Neural cell (in vitro differentiated cells): ENCODE data around the gene RNF8. TPM values are rescaled to one million over a fixed set of nuclear protein-coding genes. Genes with fewer than 3 reads are reported as not detected.

ENCODE experiments used
- H2AFZ ChIP-seq: fragments of 200-600, 300-800 bp; sonication (generic), shearing (Covaris generic); 2 replicates; pipeline ENCODE4 v1.6.0; 2014; ENCODE audit warnings: low read depth, mild to moderate bottlenecking, antibody characterized with exemption, low read length, moderate library complexity
- H3F3A ChIP-seq: fragments of 200-600 bp; shearing (Covaris generic); 2 replicates; pipeline ENCODE4 v1.6.1; 2016; ENCODE audit warnings: mild to moderate bottlenecking, moderate library complexity, mixed read lengths, antibody characterized with exemption, low read length; ENCODE audit not compliant: insufficient read depth, poor library complexity, severe bottlenecking
- H3K27ac ChIP-seq: fragments of 200-600, 300-800 bp; sonication (generic), shearing (Covaris generic); 2 replicates; pipeline ENCODE4 v1.5.1; 2014; ENCODE audit warnings: mild to moderate bottlenecking, low read length, moderate library complexity
- H3K27me3 ChIP-seq: fragments of 300-800, 200-600 bp; sonication (generic), shearing (Covaris generic); 2 replicates; pipeline ENCODE4 v1.6.0; 2014; ENCODE audit warnings: mild to moderate bottlenecking, low read depth, low read length, moderate library complexity; ENCODE audit not compliant: insufficient read depth
- H3K36me3 ChIP-seq: fragments of 300-800, 200-600 bp; sonication (generic), shearing (Covaris generic); 2 replicates; pipeline ENCODE4 v1.5.1; 2014; ENCODE audit warnings: mild to moderate bottlenecking, antibody characterized with exemption, low read length, moderate library complexity; ENCODE audit not compliant: insufficient read depth
- H3K4me2 ChIP-seq: fragments of 300-800, 200-600 bp; sonication (generic), shearing (Covaris generic); 2 replicates; pipeline ENCODE4 v1.6.0; 2014; ENCODE audit warnings: mild to moderate bottlenecking, low read length
- H3K4me3 ChIP-seq: fragments of 300-800, 200-600 bp; sonication (generic), shearing (Covaris generic); 2 replicates; pipeline ENCODE4 v1.5.1; 2014; ENCODE audit warnings: mild to moderate bottlenecking, low read length, moderate library complexity
- H3K79me2 ChIP-seq: fragments of 200-600 bp; shearing (Covaris generic); replicated peaks from 2 replicates; pipeline ENCODE4 v1.6.0; 2014; ENCODE audit warnings: mild to moderate bottlenecking, low read length, moderate library complexity; ENCODE audit not compliant: insufficient read depth
- H3K9ac ChIP-seq: fragments of 300-800, 200-600 bp; sonication (generic), shearing (Covaris generic); 2 replicates; pipeline ENCODE4 v1.6.1; 2016; ENCODE audit warnings: mild to moderate bottlenecking, low read length, mixed read lengths
- H3K9me2 ChIP-seq: fragments of 200-600 bp; shearing (Covaris generic); 2 replicates; pipeline ENCODE4 v1.6.1; 2016; ENCODE audit warnings: mild to moderate bottlenecking, low read length, mixed read lengths; ENCODE audit not compliant: insufficient read depth
- H3K9me3 ChIP-seq: fragments of 200-600, 300-800 bp; sonication (generic), shearing (Covaris generic); 2 replicates; pipeline ENCODE4 v1.6.1; 2016; ENCODE audit warnings: mild to moderate bottlenecking, mixed run types, low read length, moderate library complexity, mixed read lengths
- H4K20me1 ChIP-seq: fragments of 200-600 bp; shearing (Covaris generic); 2 replicates; pipeline ENCODE4 v1.6.1; 2016; ENCODE audit warnings: mild to moderate bottlenecking, mixed run types; ENCODE audit not compliant: insufficient read depth
- CTCF ChIP-seq: fragments of 450-650 bp; IDR thresholded peaks from 2 replicates; pipeline ENCODE4 v1.5.1; 2014; ENCODE audit warnings: antibody characterized with exemption, mild to moderate bottlenecking, moderate library complexity; ENCODE audit not compliant: poor library complexity, severe bottlenecking
- EP300 ChIP-seq: fragments of 450-650 bp; conservative IDR thresholded peaks from 2 replicates; pipeline ENCODE4 v1.6.1; 2014; ENCODE audit warnings: antibody characterized with exemption, mild to moderate bottlenecking, moderate library complexity; ENCODE audit not compliant: poor library complexity, severe bottlenecking
- EZH2 ChIP-seq: fragments of 200-600, 300-800 bp; shearing (Covaris generic), sonication (generic); IDR thresholded peaks from 2 replicates; pipeline ENCODE4 v1.6.1; 2014; ENCODE audit warnings: antibody characterized with exemption, low read length, borderline replicate concordance, mild to moderate bottlenecking; ENCODE audit not compliant: insufficient read depth, poor library complexity, severe bottlenecking
- MXI1 ChIP-seq: fragments of 450-650 bp; conservative IDR thresholded peaks from 2 replicates; pipeline ENCODE4 v1.6.1; 2014; ENCODE audit warnings: antibody characterized with exemption, mild to moderate bottlenecking; ENCODE audit not compliant: poor library complexity, severe bottlenecking
- POLR2AphosphoS5 ChIP-seq: IDR thresholded peaks from 2 replicates; pipeline ENCODE4 v1.6.1; 2012
- RAD21 ChIP-seq: fragments of 450-650 bp; conservative IDR thresholded peaks from 2 replicates; pipeline ENCODE4 v1.6.1; 2014; ENCODE audit warnings: antibody characterized with exemption, mild to moderate bottlenecking, moderate library complexity
- REST ChIP-seq: IDR thresholded peaks from 2 replicates; pipeline ENCODE4 v1.6.1; 2012; ENCODE audit warnings: borderline replicate concordance
- SMC3 ChIP-seq: fragments of 450-650 bp; conservative IDR thresholded peaks from 2 replicates; pipeline ENCODE4 v1.6.1; 2014; ENCODE audit warnings: antibody characterized with exemption, mild to moderate bottlenecking, moderate library complexity; ENCODE audit not compliant: poor library complexity
- TAF1 ChIP-seq: IDR thresholded peaks from 2 replicates; pipeline ENCODE4 v1.6.1; 2012; ENCODE audit warnings: low read depth
- polyA plus RNA-seq: library from polyadenylated mRNA; depleted of rRNA; stranded (reverse); fragments of >200 nt; gene quantifications from 2 replicates; pipeline ENCODE4 v1.2.3, GENCODE V29; 2014

The RNF8 gene
- polyA plus RNA-seq, 1 donor from 2014 or later = 54.0 TPM

- H3K79me2 ChIP-seq = no peaks in the 10 kb centered on the region
- H3K27ac ChIP-seq = no peak overlapping the region
- no peak for TF ChIP-seq EP300
- no peak overlapping the region for H3K4me3 ChIP-seq
- no peaks in the 10 kb centered on the region for H3K9me2 ChIP-seq
- H2AFZ ChIP-seq = no peak overlapping the region
- H3F3A ChIP-seq = no peaks in the 10 kb centered on the region
- H3K9ac ChIP-seq = no peak overlapping the region
- no peaks in the 10 kb centered on the region for H3K9me3 ChIP-seq
- H3K27me3 ChIP-seq = no peaks in the 10 kb centered on the region
- H3K36me3 ChIP-seq = peaks cover under 1% of the 10 kb centered on the region
- H4K20me1 ChIP-seq = no peaks in the 10 kb centered on the region
- no peak overlapping the region for H3K4me2 ChIP-seq
These were observed 44.1 kb upstream of the RNF8 start for GRCh38 chr6:37309692-37310091.

- Histone ChIP-seq H3K4me3 (no peak overlapping the region), H3K4me2 (no peak overlapping the region), H2AFZ (no peak overlapping the region), H3K79me2 (no peaks in the 10 kb centered on the region), H3F3A (no peaks in the 10 kb centered on the region), H4K20me1 (no peaks in the 10 kb centered on the region), H3K9me3 (no peaks in the 10 kb centered on the region), H3K36me3 (peaks cover 6% of the 10 kb centered on the region), H3K9ac (no peak overlapping the region), H3K9me2 (no peaks in the 10 kb centered on the region), H3K27ac (no peak overlapping the region), H3K27me3 (no peaks in the 10 kb centered on the region)
- no peak for TF ChIP-seq REST
- TF ChIP-seq POLR2AphosphoS5 = no peak
- TF ChIP-seq MXI1 = no peak
These were observed 42.8 kb upstream of the RNF8 start for GRCh38 chr6:37310966-37311365.

GRCh38 chr6:37311741-37312473 lies 41.9 kb upstream of the RNF8 start:
- no peak overlapping the region for H3K27ac ChIP-seq
- H3K9me2 ChIP-seq = no peaks in the 10 kb centered on the region
- TF ChIP-seq SMC3 (no peak), TAF1 (no peak), EP300 (no peak), RAD21 (no peak), CTCF (no peak), REST (no peak), MXI1 (no peak), EZH2 (no peak), POLR2AphosphoS5 (no peak)
- H3K79me2 ChIP-seq = no peaks in the 10 kb centered on the region
- no peak overlapping the region for H2AFZ ChIP-seq
- no peaks in the 10 kb centered on the region for H3K9me3 ChIP-seq
- H3K9ac ChIP-seq = no peak overlapping the region
- H3K36me3 ChIP-seq = peaks cover 6% of the 10 kb centered on the region
- no peaks in the 10 kb centered on the region for H4K20me1 ChIP-seq
- H3K4me3 ChIP-seq = no peak overlapping the region
- H3F3A ChIP-seq = no peaks in the 10 kb centered on the region
- H3K4me2 ChIP-seq = no peak overlapping the region
- H3K27me3 ChIP-seq = no peaks in the 10 kb centered on the region
